CD4-positive, alpha-beta memory T cell (primary cell): ENCODE results near the gene RSPRY1. TPM values are rescaled to one million over a fixed set of nuclear protein-coding genes. Genes with fewer than 3 reads are reported as not detected.
A peak's percentile ranks its signal among the peaks of the same experiment; 100 is the strongest.
"Not testable (repeated sequence)": the region's sequence is repeated elsewhere in the genome, so short reads cannot be mapped to it uniquely, and the experiment has no call there.

Source experiments
- CTCF ChIA-PET: fragments of 350-600 bp; sonication (Branson Sonifier 250); formaldehyde crosslinking; loops from one replicate; lab custom pipeline; 2021; ENCODE audit warnings: inconsistent platforms; ENCODE audit not compliant: partially characterized antibody; lab: Charles Lee
- POLR2A ChIA-PET: fragments of 350-600 bp; sonication (Branson Sonifier 250); formaldehyde crosslinking; loops from one replicate; lab custom pipeline; 2021; ENCODE audit not compliant: partially characterized antibody; lab: Charles Lee
- DNase-seq, 5 donors: peaks; one replicate each; pipeline versions ENCODE4 v3.0.0 to v3.0.0-alpha.2; 2020 to 2022; ENCODE audit warnings: mixed read lengths in 1 of 5
- H3K27ac ChIP-seq: one replicate; pipeline ENCODE4 v1.7.0; 2013; ENCODE audit warnings: low read depth, low read length
- H3K27me3 ChIP-seq: 2 replicates; pipeline ENCODE4 v1.7.0; 2013; ENCODE audit warnings: mild to moderate bottlenecking, low read length, moderate library complexity; ENCODE audit not compliant: insufficient read depth
- H3K36me3 ChIP-seq: 2 replicates; pipeline ENCODE4 v1.7.0; 2013; ENCODE audit warnings: mild to moderate bottlenecking, low read length, moderate library complexity; ENCODE audit not compliant: insufficient read depth
- H3K4me1 ChIP-seq: 2 replicates; pipeline ENCODE4 v1.7.0; 2013; ENCODE audit warnings: mild to moderate bottlenecking, low read length, moderate library complexity; ENCODE audit not compliant: insufficient read depth
- H3K4me3 ChIP-seq, 2 donors: one replicate each; pipeline ENCODE4 v1.7.0; 2013; ENCODE audit warnings: low read length in 2 of 2, mild to moderate bottlenecking in 1 of 2
- H3K9me3 ChIP-seq, 2 donors: one replicate each; pipeline ENCODE4 v1.7.0; 2013; ENCODE audit warnings: low read length in 2 of 2, control low read depth in 1 of 2; ENCODE audit not compliant: control insufficient read depth in 1 of 2
- H3K27ac Mint-ChIP-seq, 7 donors: one replicate each; pipeline ENCODE4 v1.8.0; 2020 to 2021; ENCODE audit warnings: mixed read lengths in 7 of 7, mild to moderate bottlenecking in 6 of 7, inconsistent platforms in 3 of 7, moderate library complexity in 3 of 7
- H3K27me3 Mint-ChIP-seq, 2 donors: one replicate each; pipeline ENCODE4 v1.8.0; 2020 to 2021; ENCODE audit warnings: mixed read lengths in 2 of 2
- H3K36me3 Mint-ChIP-seq, 2 donors: one replicate each; pipeline ENCODE4 v1.8.0; 2020 to 2021; ENCODE audit warnings: mixed read lengths in 2 of 2, inconsistent platforms in 1 of 2, mild to moderate bottlenecking in 1 of 2
- H3K4me1 Mint-ChIP-seq, 4 donors: one replicate each; pipeline ENCODE4 v1.8.0; 2020 to 2021; ENCODE audit warnings: mixed read lengths in 4 of 4, mild to moderate bottlenecking in 1 of 4
- H3K4me3 Mint-ChIP-seq, 8 donors: one replicate each; pipeline ENCODE4 v1.8.0; 2020 to 2021; ENCODE audit warnings: mixed read lengths in 8 of 8, mild to moderate bottlenecking in 7 of 8, moderate library complexity in 6 of 8, inconsistent platforms in 3 of 8
- H3K9me3 Mint-ChIP-seq, 8 donors: one replicate each; pipeline ENCODE4 v1.8.0; 2020 to 2021; ENCODE audit warnings: mixed read lengths in 8 of 8, mild to moderate bottlenecking in 5 of 8, inconsistent platforms in 3 of 8, moderate library complexity in 1 of 8
- intact Hi-C: fragments of 100-400 bp; cut with micrococcal nuclease; formaldehyde crosslinking; loops from one replicate; pipeline ENCODE4 v1.15.1; 2023
- polyA plus RNA-seq, 2 donors: library from polyadenylated mRNA; unstranded; fragments of 300-500 nt; fragmentation: Illumina TruSeq; gene quantifications; one replicate each; pipeline ENCODE4 v1.2.3, GENCODE V29; 2021
- total RNA-seq, 2 experiments: library from RNA; stranded (reverse); gene quantifications; one replicate each; pipeline ENCODE4 v1.2.3, GENCODE V29; 2021

The RSPRY1 gene
- total and polyA plus RNA-seq, 4 experiments from 2014 or later: 28.5 to 38.0 (median 33.4) TPM

DNA sequence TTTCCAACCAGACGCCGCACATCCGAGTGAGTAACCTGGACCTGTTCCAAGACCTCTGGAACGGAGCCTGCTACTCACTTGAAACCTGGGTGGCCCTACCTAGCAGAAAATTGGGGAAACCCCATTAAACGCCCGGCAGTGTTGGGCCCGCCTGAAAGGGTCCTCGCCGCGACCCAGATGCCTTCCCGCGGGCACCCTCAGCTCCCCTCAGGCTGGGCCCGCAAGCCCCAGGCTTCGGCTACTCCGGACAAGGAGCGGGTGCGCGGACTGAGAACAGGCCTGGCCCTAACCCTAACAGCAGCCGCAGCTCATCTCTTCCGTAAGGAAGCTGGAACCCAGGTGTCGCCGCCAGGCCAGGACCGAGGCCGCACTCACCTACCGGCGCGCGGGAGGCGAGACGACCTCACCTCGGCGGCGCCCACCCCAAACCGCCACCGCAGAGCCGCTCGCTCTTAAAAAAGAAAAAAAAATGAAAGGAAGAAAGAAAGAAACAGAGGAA lies 634 bp upstream of the RSPRY1 start:
- Histone ChIP-seq H3K4me1 (peaks cover 41% of the 10 kb centered on the region), H3K27me3 (no peaks in the 10 kb centered on the region), H3K9me3 (no peaks in the 10 kb centered on the region), H3K36me3 (no peaks in the 10 kb centered on the region), H3K27ac (peak overlapping the region; percentile 86), H3K4me3 (peak overlapping the region; percentile 80 to 88)
- intact Hi-C loops: loop anchor here (5.0 to 10.0 kb wide), 3 partner anchors 103 to 259 kb away; partner anchors contain the start of genes CIAPIN1 and COQ9
- Mint-ChIP-seq H3K4me3 (peak overlapping the region; percentile 97 to 99 (median 99)), H3K27me3 (no peaks in the 10 kb centered on the region), H3K27ac (peak overlapping the region; percentile 95 to 99 (median 97)), H3K4me1 (peaks cover 33 to 56% (median 46%) of the 10 kb centered on the region in 4 donors), H3K36me3 (peaks cover 0 to 24% of the 10 kb centered on the region in 2 donors), H3K9me3 (no peaks in the 10 kb centered on the region)
- ChIA-PET POLR2A (interaction anchor here (0.6 to 2.0 kb wide), 30 partner anchors 9 to 941 kb away, joined by 3 to 15 read pairs (median 3); partner anchors contain the start of genes ARL2BP, CIAPIN1, COQ9 and CPNE2), CTCF (interaction anchor here (0.9 to 2.0 kb wide), 3 partner anchors 8 to 231 kb away, joined by 3 to 10 read pairs (median 4); partner anchors contain the start of gene CPNE2)
- peak in 3 of 5 donors; percentile 26 to 75 (median 34) for DNase-seq

DNA sequence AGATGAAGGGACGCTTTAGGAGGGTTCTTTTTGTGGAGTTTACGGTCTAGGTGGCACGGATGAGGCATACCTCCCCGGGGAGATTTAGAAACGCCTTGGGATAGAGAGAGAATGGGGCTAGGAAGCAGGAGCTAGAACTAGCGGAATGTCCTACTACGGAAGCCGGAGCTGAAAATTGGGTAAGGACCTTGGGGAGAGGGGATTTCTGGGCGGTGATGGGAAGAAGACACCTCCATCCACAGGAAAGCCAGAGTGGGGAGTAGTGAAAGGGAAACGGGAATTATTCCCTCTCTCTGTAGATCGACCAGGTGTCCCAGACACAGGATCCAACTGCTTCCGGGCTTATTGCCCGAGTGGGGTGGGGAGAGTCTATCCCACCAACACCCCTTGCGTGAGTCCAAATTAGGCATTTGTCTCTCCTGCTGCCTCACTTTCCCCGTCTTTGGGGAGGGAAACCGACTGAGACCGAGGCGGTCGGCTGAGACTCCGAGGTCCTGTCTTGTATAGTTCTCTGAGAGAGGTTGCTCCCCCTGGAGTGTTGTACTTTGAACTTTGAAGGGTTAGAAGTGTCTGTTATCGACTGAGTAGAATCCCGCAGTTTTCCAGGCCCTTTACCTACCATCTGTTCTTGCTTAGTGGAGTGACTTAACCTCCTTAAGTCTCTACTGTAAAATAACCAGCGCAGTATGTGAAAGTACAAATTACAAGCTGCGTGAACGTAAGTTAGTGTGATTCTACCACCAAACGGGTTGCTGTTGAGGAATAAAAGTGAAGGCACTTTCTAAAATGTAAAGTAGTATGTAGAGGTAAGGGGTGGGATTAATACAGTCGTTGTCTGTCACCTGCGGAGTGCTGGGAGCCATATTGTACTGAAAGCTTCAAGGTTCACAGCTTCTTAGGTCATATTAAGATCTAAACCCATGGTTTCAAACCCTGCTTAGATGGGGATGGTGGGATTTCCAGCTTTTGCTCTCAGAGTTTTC lies 1.0 kb downstream of the RSPRY1 start:
- peak; percentile 7 to 48 (median 20) for DNase-seq
- H3K27me3 Mint-ChIP-seq: no peaks in the 10 kb centered on the region
- CTCF ChIA-PET: interaction anchor here (1.1 kb wide), 2 partner anchors 58 to 223 kb away, joined by 3 read pairs; partner anchors contain the start of gene ARL2BP

DNA sequence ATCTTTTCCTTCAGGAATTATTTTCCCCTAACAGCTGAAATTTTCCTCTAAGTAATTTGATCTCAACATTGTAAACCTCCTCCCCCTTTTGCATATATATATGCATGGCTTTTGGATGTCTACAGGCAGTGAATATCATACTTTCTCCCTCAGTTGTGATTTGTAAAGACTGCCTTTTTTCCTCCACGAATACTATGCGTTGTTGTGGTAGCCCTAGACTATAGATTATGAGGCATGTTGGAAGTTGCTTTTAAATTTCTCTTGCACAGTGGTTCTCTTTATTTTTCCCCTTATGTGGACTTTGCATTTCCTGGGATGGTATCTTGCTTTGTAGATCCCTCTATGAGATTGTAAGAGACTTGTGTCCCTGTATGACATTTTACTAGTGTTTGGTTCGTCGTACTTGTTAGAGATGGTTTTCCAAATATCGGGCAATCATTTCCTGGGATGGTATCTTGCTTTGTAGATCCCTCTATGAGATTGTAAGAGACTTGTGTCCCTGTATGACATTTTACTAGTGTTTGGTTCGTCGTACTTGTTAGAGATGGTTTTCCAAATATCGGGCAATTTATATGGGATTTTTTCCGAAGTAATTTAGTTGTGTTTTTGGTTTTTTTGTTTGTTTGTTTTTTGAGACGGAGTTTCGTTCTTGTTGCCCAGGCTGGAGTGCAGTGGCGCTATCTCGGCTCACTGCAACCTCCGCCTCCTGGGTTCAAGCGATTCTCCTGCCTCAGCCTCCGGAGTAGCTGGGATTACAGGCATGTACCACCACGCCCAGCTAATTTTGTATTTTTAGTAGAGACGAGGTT lies 2.0 kb downstream of the RSPRY1 start:
- peaks cover 37 to 62% (median 51%) of the 10 kb centered on the region in 4 donors for H3K4me1 Mint-ChIP-seq
- Histone ChIP-seq H3K27ac (peak overlapping the region; percentile 87), H3K4me1 (peaks cover 42% of the 10 kb centered on the region), H3K4me3 (peak overlapping the region; percentile 88)
- H3K27me3 ChIP-seq, DNase-seq, H3K27me3 Mint-ChIP-seq, CTCF ChIA-PET, H3K9me3 ChIP-seq, H3K36me3 ChIP-seq, H3K9me3 Mint-ChIP-seq: not testable (repeated sequence)
- peak overlapping the region in 6 of 7 donors; percentile 53 to 99 (median 93) for H3K27ac Mint-ChIP-seq
- peaks cover 0 to 27% of the 10 kb centered on the region in 2 donors for H3K36me3 Mint-ChIP-seq
- intact Hi-C loops: loop anchor here (5.0 to 10.0 kb wide), 3 partner anchors 106 to 257 kb away; partner anchors contain the start of genes CIAPIN1 and COQ9
- peak overlapping the region; percentile 97 to 99 (median 99) for H3K4me3 Mint-ChIP-seq
- POLR2A ChIA-PET: interaction anchor here (1.5 to 2.4 kb wide), 2 partner anchors 95 to 199 kb away, joined by 5 to 6 read pairs; partner anchors contain the start of genes CPNE2 and NLRC5

More for the DNA sequence above, 1.0 kb downstream of the RSPRY1 start:
- POLR2A ChIA-PET: interaction anchor here (1.0 to 2.4 kb wide), 5 partner anchors 16 to 198 kb away, joined by 3 to 6 read pairs (median 4); partner anchors contain the start of genes CPNE2 and NLRC5
- peaks cover 38 to 61% (median 49%) of the 10 kb centered on the region in 4 donors for H3K4me1 Mint-ChIP-seq
- H3K36me3 ChIP-seq: no peaks in the 10 kb centered on the region
- H3K27me3 ChIP-seq: no peaks in the 10 kb centered on the region
- peak overlapping the region; percentile 97 to 99 (median 99) for H3K4me3 Mint-ChIP-seq
- H3K36me3 Mint-ChIP-seq: peaks cover 0 to 27% of the 10 kb centered on the region in 2 donors
- H3K9me3 ChIP-seq: no peaks in the 10 kb centered on the region
- peak overlapping the region; percentile 87 for H3K27ac ChIP-seq
- peak overlapping the region; percentile 95 to 99 (median 97) for H3K27ac Mint-ChIP-seq
- H3K4me1 ChIP-seq: peaks cover 42% of the 10 kb centered on the region
- H3K4me3 ChIP-seq: peak overlapping the region; percentile 88
- H3K9me3 Mint-ChIP-seq: no peaks in the 10 kb centered on the region
- intact Hi-C loops: loop anchor here (1.0 to 10.0 kb wide), 6 partner anchors 58 to 258 kb away; partner anchors contain the start of genes ARL2BP, CIAPIN1, COQ9 and HERPUD1

DNA sequence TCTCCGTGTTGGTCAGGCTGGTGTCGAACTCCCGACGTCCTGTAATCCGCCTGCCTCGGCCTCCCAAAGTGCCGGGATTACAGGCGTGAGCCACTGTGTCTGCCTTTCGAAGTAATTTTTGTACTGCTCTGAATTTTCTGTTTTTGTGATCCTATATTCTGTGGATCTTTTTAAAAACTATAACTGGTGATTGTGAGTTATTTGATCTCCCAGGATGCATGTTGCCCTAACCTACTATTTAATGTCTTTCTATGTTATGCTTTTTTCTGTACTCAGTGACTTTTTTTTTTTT lies 2.5 kb downstream of the RSPRY1 start:
- POLR2A ChIA-PET: no interaction called here
- no peak for DNase-seq
- no peak overlapping the region for H3K27ac ChIP-seq
- intact Hi-C loops: loop anchor here (5.0 to 10.0 kb wide), 3 partner anchors 106 to 256 kb away; partner anchors contain the start of genes CIAPIN1 and COQ9
- H3K27ac Mint-ChIP-seq: peak overlapping the region in 2 of 7 donors; percentile 56 to 57
- H3K9me3 Mint-ChIP-seq: no peaks in the 10 kb centered on the region
- H3K9me3 ChIP-seq: no peaks in the 10 kb centered on the region
- CTCF ChIA-PET: no interaction called here
- peaks cover 38 to 67% (median 52%) of the 10 kb centered on the region in 4 donors for H3K4me1 Mint-ChIP-seq
- no peak overlapping the region for H3K4me3 ChIP-seq
- H3K4me1 ChIP-seq: peaks cover 39% of the 10 kb centered on the region
- no peaks in the 10 kb centered on the region for H3K36me3 ChIP-seq
- H3K27me3 Mint-ChIP-seq: no peaks in the 10 kb centered on the region
- H3K36me3 Mint-ChIP-seq: peaks cover 0 to 27% of the 10 kb centered on the region in 2 donors
- no peaks in the 10 kb centered on the region for H3K27me3 ChIP-seq
- H3K4me3 Mint-ChIP-seq: peak overlapping the region in 5 of 8 donors; percentile 33 to 59 (median 45)

DNA sequence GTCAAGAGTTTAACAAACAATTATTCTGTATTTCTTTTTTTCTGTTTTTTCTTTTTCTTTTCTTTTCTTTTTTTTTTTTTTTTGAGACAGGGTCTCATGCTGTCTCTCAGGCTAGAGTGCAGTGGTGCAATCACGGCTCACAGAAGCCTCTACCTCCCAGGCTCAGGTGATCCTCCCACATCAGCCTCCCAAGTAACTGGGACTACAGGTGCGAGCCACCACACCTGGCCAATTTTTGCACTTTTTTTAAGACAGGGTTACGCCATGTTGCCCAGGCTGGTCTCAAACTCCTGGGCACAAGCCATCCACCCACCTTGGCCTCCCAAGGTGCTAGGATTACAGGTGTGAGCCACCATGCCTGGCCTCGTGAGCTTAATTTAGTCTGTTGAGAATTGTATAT lies 3.4 kb downstream of the RSPRY1 start:
- H3K27me3 ChIP-seq, H3K4me3 ChIP-seq, H3K27me3 Mint-ChIP-seq, H3K27ac ChIP-seq, DNase-seq, H3K36me3 ChIP-seq, POLR2A ChIA-PET, H3K9me3 Mint-ChIP-seq, CTCF ChIA-PET, H3K9me3 ChIP-seq: not testable (repeated sequence)
- H3K4me1 ChIP-seq: peaks cover 32% of the 10 kb centered on the region
- peaks cover 36 to 68% (median 50%) of the 10 kb centered on the region in 4 donors for H3K4me1 Mint-ChIP-seq
- H3K27ac Mint-ChIP-seq: peak overlapping the region in 1 of 7 donors; percentile 7
- peak overlapping the region in 1 of 8 donors; percentile 19 for H3K4me3 Mint-ChIP-seq
- peaks cover 0 to 27% of the 10 kb centered on the region in 2 donors for H3K36me3 Mint-ChIP-seq
- intact Hi-C loops: loop anchor here (5.0 to 10.0 kb wide), 3 partner anchors 107 to 255 kb away; partner anchors contain the start of genes CIAPIN1 and COQ9

DNA sequence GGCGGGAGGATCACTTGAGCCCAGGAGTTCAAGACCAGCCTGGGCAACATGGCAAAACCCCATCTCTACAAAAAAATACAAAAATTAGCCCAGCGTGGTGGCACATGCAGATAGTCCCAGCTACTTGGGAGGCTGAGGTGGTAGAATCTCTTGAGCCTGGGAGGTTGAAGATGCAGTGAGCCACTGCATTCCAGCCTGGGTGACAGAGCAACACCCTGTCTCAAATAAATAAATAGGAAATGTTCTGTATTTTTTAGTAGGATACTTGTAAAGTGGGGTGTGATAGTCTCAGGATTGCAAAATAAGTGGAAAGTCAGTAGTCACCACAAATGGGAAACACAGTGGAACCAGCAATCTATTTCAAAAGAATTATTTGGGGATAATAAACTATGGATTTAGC lies 4.0 kb downstream of the RSPRY1 start:
- Mint-ChIP-seq H3K36me3 (peaks cover 0 to 28% of the 10 kb centered on the region in 2 donors), H3K9me3 (no peaks in the 10 kb centered on the region), H3K27me3 (no peaks in the 10 kb centered on the region), H3K4me1 (peaks cover 32 to 64% (median 46%) of the 10 kb centered on the region in 4 donors), H3K27ac (peak overlapping the region in 1 of 7 donors; percentile 59), H3K4me3 (no peak overlapping the region)
- Histone ChIP-seq H3K27ac (no peak overlapping the region), H3K9me3 (no peaks in the 10 kb centered on the region), H3K36me3 (no peaks in the 10 kb centered on the region), H3K4me3 (no peak overlapping the region), H3K4me1 (peaks cover 25% of the 10 kb centered on the region), H3K27me3 (no peaks in the 10 kb centered on the region)
- DNase-seq: no peak
- ChIA-PET POLR2A (no interaction called here), CTCF (interaction anchor here (1.5 kb wide), 1 partner anchor 106 kb away, joined by 5 read pairs; no protein-coding TSS in a partner anchor)
- intact Hi-C loops: no loop called here
